Spleen (tissue), 7 donors: ENCODE measurements around the gene SLC16A10.

Experiments used
- CTCF ChIP-seq, 11 experiments: fragments of 200-600 bp in 7 of 11; fragments of 450-650 bp in 4 of 11; sonication (generic) in 4 of 11; IDR thresholded peaks in 8 of 11; conservative IDR thresholded peaks in 3 of 11; 1 replicate in 7 of 11; 2 replicates in 4 of 11; pipeline versions ENCODE4 v1.4.0 to v1.8.0; 2016 to 2021; ENCODE audit warnings: antibody characterized with exemption in 11 of 11, inconsistent platforms in 4 of 11, mild to moderate bottlenecking in 1 of 11
- POLR2A ChIP-seq, 3 donors: fragments of 450-650 bp; IDR thresholded peaks; one replicate each; pipeline ENCODE4 v1.5.1; 2017; ENCODE audit warnings: antibody characterized with exemption in 3 of 3, mild to moderate bottlenecking in 1 of 3
- donor health status: DM: no; HTN: no; CAD: no; lungs with moderate emphysema.
- donor health status: DM: no; HTN: no; CAD: no.
- donor health status: DM: no; HTN: no; CAD: no.

GRCh38 chr6:111248789-111249188, 161.5 kb downstream of the SLC16A10 start:
- TF ChIP-seq POLR2A (IDR thresholded peaks at IDR 0.05) = no peak
- no peak for TF ChIP-seq CTCF (IDR thresholded peaks at IDR 0.05 in 8 of 11, conservative IDR thresholded peaks at IDR 0.05 in 3 of 11)
